Stimulated activated CD4-positive, alpha-beta T cell treated with anti-CD3 and anti-CD28 coated beads, Interleukin-4, amount 100 ng/mL, for 48 hours (primary cell): ENCODE results near the gene RAET1G.

ENCODE experiments used
- DNase-seq, 2 donors: peaks; one replicate each; pipeline ENCODE4 v3.0.0-alpha.2; 2020; ENCODE audit warnings: low read depth in 2 of 2

RAET1G gene

DNA sequence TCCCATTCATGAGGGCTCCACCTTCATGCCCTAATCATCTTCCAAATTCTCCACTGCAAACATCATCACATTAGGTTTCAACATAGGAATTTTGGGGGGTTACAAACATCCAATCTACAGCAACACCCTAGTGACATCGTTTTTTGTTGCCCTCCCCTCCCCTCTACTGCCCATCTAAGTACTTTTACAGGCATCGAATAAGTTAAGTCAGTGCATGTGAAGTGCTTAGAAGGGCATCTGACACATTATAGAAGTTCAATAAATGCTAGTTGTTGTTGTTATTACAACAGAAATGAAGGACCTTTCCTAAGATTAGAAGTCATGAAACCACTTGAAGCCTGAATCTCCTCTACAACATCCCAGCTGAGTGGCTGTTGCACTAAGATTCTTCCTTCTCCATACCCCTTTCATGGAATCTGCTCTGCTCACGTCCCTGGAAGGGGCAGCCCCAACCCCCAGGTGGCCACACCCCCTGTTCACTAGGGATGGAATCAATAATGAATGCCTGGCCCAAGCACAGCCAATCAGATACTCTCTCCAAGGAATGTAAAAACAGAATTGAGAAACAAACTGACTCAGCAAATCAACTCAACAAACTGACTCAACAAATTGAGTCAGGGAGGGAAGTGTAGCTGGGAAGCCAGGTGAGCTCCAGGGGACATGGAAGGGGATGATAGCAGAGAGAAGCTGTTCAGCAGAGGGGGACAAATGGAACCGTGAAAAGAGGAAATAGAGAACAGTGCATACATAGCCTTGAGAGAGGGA, 54.9 kb downstream of the RAET1G start:
- DNase-seq, result no peak
